GM23338 (cell line): Measurements from ENCODE around the gene DRD4. TPM values are rescaled to one million over a fixed set of nuclear protein-coding genes. Genes with fewer than 3 reads are reported as not detected.

Source experiments
- ATAC-seq: fragments of 200-7000 bp; cut with Tn5 transposase; 3 replicates; pipeline ENCODE4 v1.9.1; 2020
- DNase-seq: peaks from one replicate; pipeline ENCODE4 v3.0.0-alpha.2; 2015; ENCODE audit warnings: low spot score
- H2AFZ ChIP-seq: fragments of 200-600 bp; sonication (generic); 2 replicates; pipeline ENCODE4 v1.8.0; 2016; ENCODE audit warnings: antibody characterized with exemption, mild to moderate bottlenecking, moderate library complexity
- H3F3A ChIP-seq: fragments of 200-600 bp; sonication (generic); replicated peaks from 2 replicates; pipeline ENCODE4 v1.8.0; 2017; ENCODE audit warnings: antibody characterized with exemption, mixed run types, low read depth
- H3K27ac ChIP-seq: fragments of 200-600 bp; sonication (generic); 2 replicates; pipeline ENCODE4 v1.6.1; 2016; ENCODE audit warnings: low read depth
- H3K27me3 ChIP-seq: fragments of 200-600 bp; sonication (generic); 2 replicates; pipeline ENCODE4 v1.8.0; 2016; ENCODE audit warnings: mild to moderate bottlenecking, mixed run types, moderate library complexity; ENCODE audit not compliant: insufficient read depth
- H3K36me3 ChIP-seq: fragments of 200-600 bp; sonication (generic); 2 replicates; pipeline ENCODE4 v1.8.0; 2016; ENCODE audit warnings: mild to moderate bottlenecking; ENCODE audit not compliant: insufficient read depth
- H3K4me1 ChIP-seq: fragments of 200-600 bp; sonication (generic); 2 replicates; pipeline ENCODE4 v1.8.0; 2016; ENCODE audit warnings: mild to moderate bottlenecking, moderate library complexity; ENCODE audit not compliant: insufficient read depth
- H3K4me2 ChIP-seq: fragments of 200-600 bp; sonication (generic); 2 replicates; pipeline ENCODE4 v1.7.1; 2017; ENCODE audit warnings: mixed run types
- H3K4me3 ChIP-seq: fragments of 200-600 bp; sonication (generic); 2 replicates; pipeline ENCODE4 v1.6.1; 2016; ENCODE audit warnings: mixed run types
- H3K79me2 ChIP-seq: fragments of 200-600 bp; sonication (generic); replicated peaks from 2 replicates; pipeline ENCODE4 v1.8.0; 2017; ENCODE audit warnings: mild to moderate bottlenecking; ENCODE audit not compliant: insufficient read depth
- H3K9me2 ChIP-seq: fragments of 200-600 bp; sonication (generic); 2 replicates; pipeline ENCODE4 v1.8.0; 2017; ENCODE audit not compliant: insufficient read depth
- H4K20me1 ChIP-seq: fragments of 200-600 bp; sonication (generic); replicated peaks from 2 replicates; pipeline ENCODE4 v1.8.0; 2017; ENCODE audit warnings: mild to moderate bottlenecking; ENCODE audit not compliant: insufficient read depth
- H3K27ac Mint-ChIP-seq: 2 replicates; pipeline ENCODE4 v1.8.0; 2020; ENCODE audit warnings: inconsistent platforms, mild to moderate bottlenecking, moderate library complexity, mixed read lengths
- H3K27me3 Mint-ChIP-seq: 3 replicates; pipeline ENCODE4 v1.8.0; 2022; ENCODE audit warnings: low read depth, mild to moderate bottlenecking, moderate library complexity, mixed read lengths, inconsistent platforms; ENCODE audit not compliant: insufficient read depth, poor library complexity
- H3K36me3 Mint-ChIP-seq: 3 replicates; pipeline ENCODE4 v1.8.0; 2021; ENCODE audit warnings: low read depth, mild to moderate bottlenecking, inconsistent platforms, moderate library complexity, mixed read lengths
- H3K4me1 Mint-ChIP-seq: 3 replicates; pipeline ENCODE4 v1.8.0; 2020; ENCODE audit warnings: mild to moderate bottlenecking, inconsistent platforms, mixed read lengths
- H3K4me3 Mint-ChIP-seq: 3 replicates; pipeline ENCODE4 v1.8.0; 2021; ENCODE audit warnings: moderate library complexity, mild to moderate bottlenecking, inconsistent platforms, mixed read lengths
- H3K9me3 Mint-ChIP-seq: 3 replicates; pipeline ENCODE4 v1.8.0; 2020; ENCODE audit warnings: moderate library complexity, mild to moderate bottlenecking, inconsistent platforms, mixed read lengths
- CREB1 ChIP-seq: fragments of 250-450 bp; sonication (Bioruptor Pico); IDR thresholded peaks from 2 replicates; pipeline ENCODE4 v1.5.0; 2020; ENCODE audit warnings: low read depth, mild to moderate bottlenecking, moderate library complexity
- EZH2 ChIP-seq: fragments of 200-600 bp; sonication (generic); IDR thresholded peaks from one replicate; pipeline ENCODE4 v1.8.0; 2017; ENCODE audit warnings: antibody characterized with exemption, mild to moderate bottlenecking, low read depth; ENCODE audit not compliant: unreplicated experiment
- EZH2phosphoT487 ChIP-seq: fragments of 200-600 bp; sonication (generic); IDR thresholded peaks from one replicate; pipeline ENCODE4 v1.8.1; 2018; ENCODE audit warnings: antibody characterized with exemption; ENCODE audit not compliant: unreplicated experiment
- JUNB ChIP-seq: IDR thresholded peaks from one replicate; pipeline ENCODE4 v1.6.1; 2016; ENCODE audit warnings: antibody characterized with exemption; ENCODE audit not compliant: unreplicated experiment
- NANOG ChIP-seq: IDR thresholded peaks from 2 replicates; pipeline ENCODE4 v1.6.1; 2016; ENCODE audit warnings: antibody characterized with exemption, borderline replicate concordance
- STAT1 ChIP-seq: IDR thresholded peaks from one replicate; pipeline ENCODE4 v1.6.1; 2016; ENCODE audit warnings: antibody characterized with exemption; ENCODE audit not compliant: unreplicated experiment
- ZNF114 ChIP-seq: fragments of 250-450 bp; sonication (Bioruptor Pico); IDR thresholded peaks from 2 replicates; pipeline ENCODE4 v1.5.0; 2020; ENCODE audit warnings: mild to moderate bottlenecking, moderate library complexity
- ZNF331 ChIP-seq: fragments of 250-450 bp; sonication (Bioruptor Pico); IDR thresholded peaks from 2 replicates; pipeline ENCODE4 v1.5.0; 2020; ENCODE audit warnings: low read depth, mild to moderate bottlenecking, moderate library complexity
- polyA plus RNA-seq: library from polyadenylated mRNA; unstranded; fragments of >200 nt; fragmentation: Nextera tagmentation; extraction: Ambion mirVana; gene quantifications from 2 replicates; pipeline ENCODE4 v1.2.1, GENCODE V29; 2016
- total RNA-seq: library from RNA; depleted of rRNA; stranded (reverse); fragments of >200 nt; shearing (Covaris generic); gene quantifications from 2 replicates; pipeline ENCODE4 v1.2.3, GENCODE V29; 2014
- TF ChIP-seq, protein P1 (sequence below): fragments of 250-450 bp; sonication (Bioruptor Pico); IDR thresholded peaks from 2 replicates; pipeline ENCODE4 v1.5.0; 2020; ENCODE audit warnings: mild to moderate bottlenecking, moderate library complexity
- TF ChIP-seq, protein P2 (sequence below): IDR thresholded peaks from 2 replicates; pipeline ENCODE4 v1.6.1; 2016; ENCODE audit warnings: antibody characterized with exemption
- TF ChIP-seq, protein P3 (sequence below), 2 experiments: fragments of 200-600 bp in 1 of 2; sonication (generic) in 1 of 2; conservative IDR thresholded peaks; 2 replicates each; pipeline versions ENCODE4 v1.5.1 to v1.6.1; 2016 to 2017; ENCODE audit warnings: antibody characterized with exemption in 2 of 2, low read depth in 2 of 2, mild to moderate bottlenecking in 2 of 2, moderate library complexity in 1 of 2

DRD4 gene
- total and polyA plus RNA-seq, 2 experiments from 2014 or later: 1.0 to 1.8 TPM

DNA sequence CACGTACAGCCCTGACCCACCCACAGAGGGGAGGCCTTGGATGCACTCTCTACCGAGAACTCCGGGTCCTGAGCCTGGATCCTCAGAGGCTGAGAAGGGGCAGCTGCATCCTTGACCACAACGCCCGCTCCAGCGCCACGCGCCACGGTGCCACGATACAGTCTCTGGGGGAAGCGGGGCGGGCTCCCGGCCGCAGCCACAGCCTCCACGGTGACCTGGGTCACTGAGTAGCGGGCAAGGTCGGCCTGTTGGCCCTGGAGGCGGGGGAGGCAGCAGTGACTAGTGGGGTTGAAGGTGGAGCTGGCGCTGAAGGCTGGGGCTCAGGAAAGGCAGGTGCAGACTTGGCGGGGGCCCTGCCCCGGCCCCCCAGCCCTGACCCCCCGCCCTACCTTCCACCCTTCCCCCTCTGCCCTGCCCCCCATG lies 17.4 kb upstream of the DRD4 start (continued):
- TF ChIP-seq, protein P1, sequence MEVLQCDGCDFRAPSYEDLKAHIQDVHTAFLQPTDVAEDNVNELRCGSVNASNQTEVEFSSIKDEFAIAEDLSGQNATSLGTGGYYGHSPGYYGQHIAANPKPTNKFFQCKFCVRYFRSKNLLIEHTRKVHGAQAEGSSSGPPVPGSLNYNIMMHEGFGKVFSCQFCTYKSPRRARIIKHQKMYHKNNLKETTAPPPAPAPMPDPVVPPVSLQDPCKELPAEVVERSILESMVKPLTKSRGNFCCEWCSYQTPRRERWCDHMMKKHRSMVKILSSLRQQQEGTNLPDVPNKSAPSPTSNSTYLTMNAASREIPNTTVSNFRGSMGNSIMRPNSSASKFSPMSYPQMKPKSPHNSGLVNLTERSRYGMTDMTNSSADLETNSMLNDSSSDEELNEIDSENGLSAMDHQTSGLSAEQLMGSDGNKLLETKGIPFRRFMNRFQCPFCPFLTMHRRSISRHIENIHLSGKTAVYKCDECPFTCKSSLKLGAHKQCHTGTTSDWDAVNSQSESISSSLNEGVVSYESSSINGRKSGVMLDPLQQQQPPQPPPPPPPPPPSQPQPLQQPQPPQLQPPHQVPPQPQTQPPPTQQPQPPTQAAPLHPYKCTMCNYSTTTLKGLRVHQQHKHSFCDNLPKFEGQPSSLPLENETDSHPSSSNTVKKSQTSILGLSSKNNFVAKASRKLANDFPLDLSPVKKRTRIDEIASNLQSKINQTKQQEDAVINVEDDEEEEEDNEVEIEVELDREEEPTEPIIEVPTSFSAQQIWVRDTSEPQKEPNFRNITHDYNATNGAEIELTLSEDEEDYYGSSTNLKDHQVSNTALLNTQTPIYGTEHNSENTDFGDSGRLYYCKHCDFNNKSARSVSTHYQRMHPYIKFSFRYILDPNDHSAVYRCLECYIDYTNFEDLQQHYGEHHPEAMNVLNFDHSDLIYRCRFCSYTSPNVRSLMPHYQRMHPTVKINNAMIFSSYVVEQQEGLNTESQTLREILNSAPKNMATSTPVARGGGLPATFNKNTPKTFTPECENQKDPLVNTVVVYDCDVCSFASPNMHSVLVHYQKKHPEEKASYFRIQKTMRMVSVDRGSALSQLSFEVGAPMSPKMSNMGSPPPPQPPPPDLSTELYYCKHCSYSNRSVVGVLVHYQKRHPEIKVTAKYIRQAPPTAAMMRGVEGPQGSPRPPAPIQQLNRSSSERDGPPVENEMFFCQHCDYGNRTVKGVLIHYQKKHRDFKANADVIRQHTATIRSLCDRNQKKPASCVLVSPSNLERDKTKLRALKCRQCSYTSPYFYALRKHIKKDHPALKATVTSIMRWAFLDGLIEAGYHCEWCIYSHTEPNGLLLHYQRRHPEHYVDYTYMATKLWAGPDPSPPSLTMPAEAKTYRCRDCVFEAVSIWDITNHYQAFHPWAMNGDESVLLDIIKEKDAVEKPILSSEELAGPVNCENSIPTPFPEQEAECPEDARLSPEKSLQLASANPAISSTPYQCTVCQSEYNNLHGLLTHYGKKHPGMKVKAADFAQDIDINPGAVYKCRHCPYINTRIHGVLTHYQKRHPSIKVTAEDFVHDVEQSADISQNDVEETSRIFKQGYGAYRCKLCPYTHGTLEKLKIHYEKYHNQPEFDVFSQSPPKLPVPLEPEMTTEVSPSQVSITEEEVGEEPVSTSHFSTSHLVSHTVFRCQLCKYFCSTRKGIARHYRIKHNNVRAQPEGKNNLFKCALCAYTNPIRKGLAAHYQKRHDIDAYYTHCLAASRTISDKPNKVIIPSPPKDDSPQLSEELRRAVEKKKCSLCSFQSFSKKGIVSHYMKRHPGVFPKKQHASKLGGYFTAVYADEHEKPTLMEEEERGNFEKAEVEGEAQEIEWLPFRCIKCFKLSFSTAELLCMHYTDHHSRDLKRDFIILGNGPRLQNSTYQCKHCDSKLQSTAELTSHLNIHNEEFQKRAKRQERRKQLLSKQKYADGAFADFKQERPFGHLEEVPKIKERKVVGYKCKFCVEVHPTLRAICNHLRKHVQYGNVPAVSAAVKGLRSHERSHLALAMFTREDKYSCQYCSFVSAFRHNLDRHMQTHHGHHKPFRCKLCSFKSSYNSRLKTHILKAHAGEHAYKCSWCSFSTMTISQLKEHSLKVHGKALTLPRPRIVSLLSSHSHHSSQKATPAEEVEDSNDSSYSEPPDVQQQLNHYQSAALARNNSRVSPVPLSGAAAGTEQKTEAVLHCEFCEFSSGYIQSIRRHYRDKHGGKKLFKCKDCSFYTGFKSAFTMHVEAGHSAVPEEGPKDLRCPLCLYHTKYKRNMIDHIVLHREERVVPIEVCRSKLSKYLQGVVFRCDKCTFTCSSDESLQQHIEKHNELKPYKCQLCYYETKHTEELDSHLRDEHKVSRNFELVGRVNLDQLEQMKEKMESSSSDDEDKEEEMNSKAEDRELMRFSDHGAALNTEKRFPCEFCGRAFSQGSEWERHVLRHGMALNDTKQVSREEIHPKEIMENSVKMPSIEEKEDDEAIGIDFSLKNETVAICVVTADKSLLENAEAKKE (CRISPR knock-in tag): no peak
- TF ChIP-seq EZH2 (no peak), JUNB (no peak), NANOG (no peak), ZNF331 (CRISPR knock-in tag) (no peak), STAT1 (no peak)
- TF ChIP-seq, protein P2, sequence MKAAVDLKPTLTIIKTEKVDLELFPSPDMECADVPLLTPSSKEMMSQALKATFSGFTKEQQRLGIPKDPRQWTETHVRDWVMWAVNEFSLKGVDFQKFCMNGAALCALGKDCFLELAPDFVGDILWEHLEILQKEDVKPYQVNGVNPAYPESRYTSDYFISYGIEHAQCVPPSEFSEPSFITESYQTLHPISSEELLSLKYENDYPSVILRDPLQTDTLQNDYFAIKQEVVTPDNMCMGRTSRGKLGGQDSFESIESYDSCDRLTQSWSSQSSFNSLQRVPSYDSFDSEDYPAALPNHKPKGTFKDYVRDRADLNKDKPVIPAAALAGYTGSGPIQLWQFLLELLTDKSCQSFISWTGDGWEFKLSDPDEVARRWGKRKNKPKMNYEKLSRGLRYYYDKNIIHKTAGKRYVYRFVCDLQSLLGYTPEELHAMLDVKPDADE: no peak

DNA sequence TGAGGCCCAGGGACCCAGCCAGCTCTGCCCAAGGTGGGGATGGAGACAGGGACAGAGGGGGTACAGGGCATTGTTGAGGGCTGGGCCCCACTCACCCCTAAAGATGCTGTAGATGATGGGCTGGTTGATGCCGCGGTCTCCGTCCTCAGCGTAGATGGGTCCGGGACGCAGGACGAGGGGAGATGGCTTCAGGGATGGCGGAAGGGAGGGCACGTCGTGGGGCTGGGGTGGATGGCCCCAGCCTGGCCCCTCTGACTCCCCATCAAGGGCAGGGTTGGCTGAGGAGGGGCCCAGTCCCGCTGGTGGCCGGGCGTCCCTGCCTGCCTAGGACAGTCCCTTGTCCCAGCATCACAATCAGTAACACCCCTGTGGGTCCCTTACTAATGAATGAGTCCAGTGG lies 16.9 kb upstream of the DRD4 start:
- Histone ChIP-seq H3K27ac (no peak overlapping the region), H3K4me2 (no peak overlapping the region), H3K36me3 (no peaks in the 10 kb centered on the region), H3K4me3 (no peak overlapping the region), H3K27me3 (no peaks in the 10 kb centered on the region; the same call in 1 of the 2 replicates), H3K79me2 (no peaks in the 10 kb centered on the region), H4K20me1 (no peaks in the 10 kb centered on the region), H2AFZ (no peak overlapping the region), H3K9me2 (no peaks in the 10 kb centered on the region), H3K4me1 (peaks cover 7% of the 10 kb centered on the region; the same call in 1 of the 2 replicates), H3F3A (peaks cover 6% of the 10 kb centered on the region)
- no peak for DNase-seq
- ATAC-seq: no peak
- no peaks in the 10 kb centered on the region for H3K9me3 Mint-ChIP-seq
- no peak overlapping the region for H3K27ac Mint-ChIP-seq
- no peaks in the 10 kb centered on the region for H3K36me3 Mint-ChIP-seq
- peaks cover 14% of the 10 kb centered on the region for H3K27me3 Mint-ChIP-seq
- H3K4me1 Mint-ChIP-seq: no peaks in the 10 kb centered on the region
- H3K4me3 Mint-ChIP-seq: no peak overlapping the region
- TF ChIP-seq ZNF114 (CRISPR knock-in tag): no peak
- TF ChIP-seq EZH2: no peak
- TF ChIP-seq CREB1 (CRISPR knock-in tag): no peak
- TF ChIP-seq, protein P2: no peak
- TF ChIP-seq, protein P3, sequence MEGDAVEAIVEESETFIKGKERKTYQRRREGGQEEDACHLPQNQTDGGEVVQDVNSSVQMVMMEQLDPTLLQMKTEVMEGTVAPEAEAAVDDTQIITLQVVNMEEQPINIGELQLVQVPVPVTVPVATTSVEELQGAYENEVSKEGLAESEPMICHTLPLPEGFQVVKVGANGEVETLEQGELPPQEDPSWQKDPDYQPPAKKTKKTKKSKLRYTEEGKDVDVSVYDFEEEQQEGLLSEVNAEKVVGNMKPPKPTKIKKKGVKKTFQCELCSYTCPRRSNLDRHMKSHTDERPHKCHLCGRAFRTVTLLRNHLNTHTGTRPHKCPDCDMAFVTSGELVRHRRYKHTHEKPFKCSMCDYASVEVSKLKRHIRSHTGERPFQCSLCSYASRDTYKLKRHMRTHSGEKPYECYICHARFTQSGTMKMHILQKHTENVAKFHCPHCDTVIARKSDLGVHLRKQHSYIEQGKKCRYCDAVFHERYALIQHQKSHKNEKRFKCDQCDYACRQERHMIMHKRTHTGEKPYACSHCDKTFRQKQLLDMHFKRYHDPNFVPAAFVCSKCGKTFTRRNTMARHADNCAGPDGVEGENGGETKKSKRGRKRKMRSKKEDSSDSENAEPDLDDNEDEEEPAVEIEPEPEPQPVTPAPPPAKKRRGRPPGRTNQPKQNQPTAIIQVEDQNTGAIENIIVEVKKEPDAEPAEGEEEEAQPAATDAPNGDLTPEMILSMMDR (conservative IDR thresholded peaks at IDR 0.05; ENCODE audit: low read depth in 2 of 2): no peak
- TF ChIP-seq JUNB: no peak
- TF ChIP-seq EZH2phosphoT487: no peak
- no peak for TF ChIP-seq ZNF331 (CRISPR knock-in tag)
